Glutamatergic neuron (in vitro differentiated cells): ENCODE data around the gene CATSPERE. TPM values are rescaled to one million over a fixed set of nuclear protein-coding genes. Genes with fewer than 3 reads are reported as not detected.
"Not testable (repeated sequence)": the region's sequence is repeated elsewhere in the genome, so short reads cannot be mapped to it uniquely, and the experiment has no call there.

ENCODE experiments used
- DNase-seq: peaks from one replicate; pipeline ENCODE4 v3.0.0; 2022
- H3K27ac Mint-ChIP-seq: one replicate; pipeline ENCODE4 v1.8.0; 2020; ENCODE audit warnings: mild to moderate bottlenecking, mixed read lengths, inconsistent platforms; ENCODE audit not compliant: unreplicated experiment
- H3K27me3 Mint-ChIP-seq: one replicate; pipeline ENCODE4 v1.8.0; 2020; ENCODE audit warnings: mild to moderate bottlenecking, moderate library complexity, mixed read lengths, inconsistent platforms; ENCODE audit not compliant: unreplicated experiment
- H3K36me3 Mint-ChIP-seq: one replicate; pipeline ENCODE4 v1.8.0; 2020; ENCODE audit warnings: mild to moderate bottlenecking, mixed read lengths, inconsistent platforms; ENCODE audit not compliant: unreplicated experiment
- H3K4me1 Mint-ChIP-seq: one replicate; pipeline ENCODE4 v1.8.0; 2020; ENCODE audit warnings: mild to moderate bottlenecking, low read depth, mixed read lengths, inconsistent platforms; ENCODE audit not compliant: unreplicated experiment
- H3K4me3 Mint-ChIP-seq: one replicate; pipeline ENCODE4 v1.8.0; 2020; ENCODE audit warnings: mild to moderate bottlenecking, mixed read lengths, inconsistent platforms; ENCODE audit not compliant: unreplicated experiment
- H3K9me3 Mint-ChIP-seq: one replicate; pipeline ENCODE4 v1.8.0; 2020; ENCODE audit warnings: mild to moderate bottlenecking, moderate library complexity, mixed read lengths, inconsistent platforms; ENCODE audit not compliant: unreplicated experiment
- total RNA-seq: library from RNA; stranded (reverse); fragmentation: NEBNext Ultra II Directional; extraction: Animal tissue kit (Norgen Biotek cat#: 25700); gene quantifications from one replicate; pipeline ENCODE4 v1.2.1, GENCODE V29; 2021; ENCODE audit not compliant: unreplicated experiment
- TF ChIP-seq, protein P1 (sequence below): fragments of 200-600 bp; sonication (generic); IDR thresholded peaks from one replicate; pipeline ENCODE4 v1.5.0; 2021; ENCODE audit not compliant: partially characterized antibody, unreplicated experiment

CATSPERE gene
- total RNA-seq, 1 donor from 2014 or later: 0.59 TPM

DNA sequence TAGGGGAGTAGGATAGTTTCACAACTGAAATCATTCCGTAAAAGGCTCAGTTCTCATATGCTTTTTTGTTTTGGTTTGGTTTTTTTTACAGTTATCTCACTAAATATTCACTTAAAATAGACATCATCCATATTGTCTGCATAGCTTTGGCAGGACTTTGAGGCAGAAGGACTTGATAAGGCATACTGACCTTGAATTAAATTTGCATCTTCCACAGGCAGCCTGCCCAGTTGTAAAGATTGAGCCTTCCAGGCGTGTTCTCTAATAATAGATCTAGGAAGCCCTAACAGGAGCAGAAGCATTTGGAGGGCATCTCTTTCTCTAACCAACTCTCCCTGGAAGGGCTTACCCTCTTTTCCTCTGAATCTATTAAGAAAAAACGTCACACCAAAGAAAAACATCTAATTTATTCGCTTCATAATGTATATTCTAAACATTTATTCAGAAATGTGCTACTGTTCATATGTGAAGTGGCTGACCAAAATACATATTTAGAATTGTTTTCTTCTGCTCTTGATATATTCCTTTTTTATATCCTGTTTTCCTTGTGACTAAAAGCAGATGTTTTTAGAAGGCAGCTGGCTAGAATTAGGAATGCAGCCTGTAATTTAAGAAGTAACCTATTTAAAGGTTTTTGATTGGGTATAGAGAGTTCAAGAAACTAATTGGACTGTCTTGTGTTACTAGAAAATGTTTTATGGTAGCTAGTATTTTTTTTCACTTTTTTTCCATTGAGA is 212.0 kb downstream of the CATSPERE start:
- peaks cover 11% of the 10 kb centered on the region for H3K36me3 Mint-ChIP-seq
- H3K27me3 Mint-ChIP-seq: no peaks in the 10 kb centered on the region
- peaks cover 1% of the 10 kb centered on the region for H3K9me3 Mint-ChIP-seq
- peaks cover 2% of the 10 kb centered on the region for H3K4me1 Mint-ChIP-seq
- TF ChIP-seq, protein P1, sequence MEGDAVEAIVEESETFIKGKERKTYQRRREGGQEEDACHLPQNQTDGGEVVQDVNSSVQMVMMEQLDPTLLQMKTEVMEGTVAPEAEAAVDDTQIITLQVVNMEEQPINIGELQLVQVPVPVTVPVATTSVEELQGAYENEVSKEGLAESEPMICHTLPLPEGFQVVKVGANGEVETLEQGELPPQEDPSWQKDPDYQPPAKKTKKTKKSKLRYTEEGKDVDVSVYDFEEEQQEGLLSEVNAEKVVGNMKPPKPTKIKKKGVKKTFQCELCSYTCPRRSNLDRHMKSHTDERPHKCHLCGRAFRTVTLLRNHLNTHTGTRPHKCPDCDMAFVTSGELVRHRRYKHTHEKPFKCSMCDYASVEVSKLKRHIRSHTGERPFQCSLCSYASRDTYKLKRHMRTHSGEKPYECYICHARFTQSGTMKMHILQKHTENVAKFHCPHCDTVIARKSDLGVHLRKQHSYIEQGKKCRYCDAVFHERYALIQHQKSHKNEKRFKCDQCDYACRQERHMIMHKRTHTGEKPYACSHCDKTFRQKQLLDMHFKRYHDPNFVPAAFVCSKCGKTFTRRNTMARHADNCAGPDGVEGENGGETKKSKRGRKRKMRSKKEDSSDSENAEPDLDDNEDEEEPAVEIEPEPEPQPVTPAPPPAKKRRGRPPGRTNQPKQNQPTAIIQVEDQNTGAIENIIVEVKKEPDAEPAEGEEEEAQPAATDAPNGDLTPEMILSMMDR: no peak
- H3K4me3 Mint-ChIP-seq: no peak overlapping the region
- H3K27ac Mint-ChIP-seq: no peak overlapping the region
- DNase-seq: no peak

DNA sequence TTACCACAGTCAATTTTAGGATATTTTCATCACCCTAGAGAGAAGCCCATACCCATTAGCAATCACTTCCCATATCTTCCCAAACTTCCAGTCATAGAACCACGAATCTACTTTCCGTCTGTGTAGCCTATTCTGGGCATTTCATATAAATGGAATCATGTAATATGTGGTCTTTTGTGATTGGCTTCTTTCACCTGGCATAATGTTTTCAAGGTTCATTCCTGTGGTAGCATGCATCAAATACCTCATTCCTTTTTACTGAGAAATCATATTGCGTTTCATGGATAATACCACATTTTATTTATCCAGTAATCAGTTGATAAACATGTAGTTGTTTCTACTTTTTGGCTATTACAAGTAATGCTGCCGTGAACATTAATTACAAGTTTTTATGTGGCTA is 213.4 kb downstream of the CATSPERE start:
- Mint-ChIP-seq H3K27me3 (no peaks in the 10 kb centered on the region), H3K4me3 (no peak overlapping the region), H3K27ac (no peak overlapping the region), H3K4me1 (peaks cover 2% of the 10 kb centered on the region), H3K9me3 (peaks cover 1% of the 10 kb centered on the region), H3K36me3 (peaks cover 11% of the 10 kb centered on the region)
- DNase-seq: no peak
- TF ChIP-seq, protein P1: no peak

DNA sequence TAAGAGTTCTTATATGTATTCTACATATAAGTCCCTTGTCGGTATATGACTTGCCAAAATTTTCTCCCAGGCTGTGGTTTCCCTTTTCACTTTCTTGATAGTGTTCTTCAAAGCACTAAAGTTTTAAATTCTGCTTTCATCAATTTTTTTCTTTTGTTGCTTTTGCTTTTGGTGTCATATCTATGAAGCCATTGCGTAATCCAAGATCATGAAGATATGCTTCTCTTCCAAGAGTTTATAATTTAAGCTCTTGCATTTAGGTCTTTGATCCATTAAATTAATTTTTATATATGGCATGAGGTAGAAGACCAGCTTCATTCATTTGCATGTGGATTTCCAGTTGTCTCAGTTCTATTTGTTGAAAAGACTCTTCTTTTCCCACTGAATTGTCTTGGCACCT is 214.1 kb downstream of the CATSPERE start:
- Mint-ChIP-seq H3K36me3 (peaks cover 11% of the 10 kb centered on the region), H3K4me1 (peaks cover 2% of the 10 kb centered on the region), H3K27ac (no peak overlapping the region), H3K4me3 (no peak overlapping the region), H3K9me3 (peaks cover 1% of the 10 kb centered on the region), H3K27me3 (no peaks in the 10 kb centered on the region)
- DNase-seq: no peak
- TF ChIP-seq, protein P1: no peak

DNA sequence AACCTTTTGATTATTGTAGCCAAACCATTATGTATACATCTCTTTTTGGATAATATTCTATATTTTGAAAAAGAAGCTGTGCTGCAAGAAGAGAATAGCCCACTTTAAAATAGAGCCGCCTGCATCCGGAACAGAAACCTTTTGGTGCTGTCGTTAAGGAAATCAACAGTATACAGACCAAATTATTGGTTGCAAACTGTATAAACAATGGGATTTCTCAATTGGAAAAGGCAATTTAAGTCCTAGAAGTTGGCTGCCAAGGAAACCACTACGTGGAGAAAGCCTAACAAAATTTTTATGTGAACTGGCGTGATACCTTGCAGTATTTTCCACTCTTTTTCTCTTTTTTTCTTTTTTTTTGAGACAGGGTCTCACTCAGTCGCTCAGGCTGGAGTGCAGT is 217.6 kb downstream of the CATSPERE start:
- no peak for DNase-seq
- Mint-ChIP-seq H3K36me3 (no peaks in the 10 kb centered on the region), H3K4me1 (no peaks in the 10 kb centered on the region), H3K27me3 (no peaks in the 10 kb centered on the region), H3K9me3 (peaks cover 4% of the 10 kb centered on the region), H3K4me3 (no peak overlapping the region), H3K27ac (no peak overlapping the region)
- TF ChIP-seq, protein P1: no peak

DNA sequence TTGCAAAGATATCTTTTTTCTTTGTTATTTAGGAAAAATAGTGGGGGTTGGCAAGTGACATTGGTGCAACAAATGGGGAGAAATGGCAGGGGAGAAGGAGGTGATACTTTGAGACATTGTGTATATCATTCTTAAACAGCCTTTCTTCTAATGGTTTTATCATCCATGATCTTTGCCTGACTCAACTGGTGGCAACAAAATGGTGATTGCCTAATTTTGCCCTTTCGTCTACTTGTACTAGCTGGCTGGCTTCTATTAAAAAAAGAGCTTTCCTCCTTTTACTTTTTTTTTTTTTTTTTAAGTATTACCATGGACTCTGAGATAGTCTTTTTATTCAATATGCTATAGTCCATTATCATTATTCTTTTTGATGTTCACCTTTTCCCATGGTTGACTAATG is 219.6 kb downstream of the CATSPERE start:
- Mint-ChIP-seq H3K27ac (no peak overlapping the region), H3K36me3 (no peaks in the 10 kb centered on the region), H3K9me3 (peaks cover 4% of the 10 kb centered on the region), H3K4me1 (no peaks in the 10 kb centered on the region), H3K27me3 (no peaks in the 10 kb centered on the region), H3K4me3 (no peak overlapping the region)
- TF ChIP-seq, protein P1: no peak
- no peak for DNase-seq

DNA sequence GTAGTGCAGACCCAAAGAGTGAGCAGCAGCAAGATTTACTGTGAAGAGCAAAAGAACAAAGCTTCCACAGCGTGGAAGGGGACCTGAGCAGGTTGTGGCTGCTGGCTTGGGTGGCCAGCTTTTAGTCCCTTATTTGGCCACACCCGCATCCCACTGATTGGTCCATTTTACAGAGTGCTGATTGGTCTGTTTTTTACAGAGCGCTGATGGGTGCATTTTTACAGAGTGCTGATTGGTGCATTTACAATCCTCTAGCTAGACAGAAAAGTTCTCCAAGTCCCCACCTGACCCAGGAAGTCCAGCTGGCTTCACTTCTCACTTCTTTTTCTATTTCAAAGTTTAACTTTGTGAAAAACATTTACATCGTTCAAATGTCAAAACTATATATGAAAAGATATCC is 221.0 kb downstream of the CATSPERE start:
- not testable (repeated sequence) for H3K27ac Mint-ChIP-seq, H3K27me3 Mint-ChIP-seq, H3K4me3 Mint-ChIP-seq

More for the DNA sequence above, 221.0 kb downstream of the CATSPERE start:
- not testable (repeated sequence) for H3K36me3 Mint-ChIP-seq, H3K4me1 Mint-ChIP-seq, H3K9me3 Mint-ChIP-seq, DNase-seq
